GM19452 (cell line): Measurements from ENCODE around the gene OXTR.

Experiments
- ATAC-seq: cut with Tn5 transposase; IDR thresholded peaks from one replicate; pipeline ENCODE4 v1.9.1; 2021; ENCODE audit not compliant: unreplicated experiment

Gene OXTR

GRCh38 chr3:8769088-8769822 is at the start of gene OXTR:
TSS of gene OXTR (minus strand) at chr3:8769613. CDS start at chr3:8768187, 1,426 bp downstream.
- ATAC-seq = peak; percentile 72

GRCh38 chr3:8817486-8817885 is 48.1 kb upstream of the OXTR start:
- ATAC-seq = no peak

GRCh38 chr3:8816106-8816505 is 46.7 kb upstream of the OXTR start:
- ATAC-seq = no peak

- no peak for ATAC-seq
Observed at GRCh38 chr3:8813411-8813810, 44.0 kb upstream of the OXTR start.

GRCh38 chr3:8810561-8810960 is 41.1 kb upstream of the OXTR start:
- ATAC-seq = no peak

- no peak for ATAC-seq
Observed at GRCh38 chr3:8805774-8806173, 36.4 kb upstream of the OXTR start.

- no peak for ATAC-seq
Observed at GRCh38 chr3:8802256-8802655, 32.8 kb upstream of the OXTR start.

- no peak for ATAC-seq
Observed at GRCh38 chr3:8800016-8800415, 30.6 kb upstream of the OXTR start.

GRCh38 chr3:8794247-8794646 is 24.8 kb upstream of the OXTR start:
- no peak for ATAC-seq

GRCh38 chr3:8793242-8793641 is 23.8 kb upstream of the OXTR start:
- ATAC-seq = no peak

- no peak for ATAC-seq
Observed at GRCh38 chr3:8790529-8790928, 21.1 kb upstream of the OXTR start.

- ATAC-seq = no peak
Observed at GRCh38 chr3:8784676-8785435, 15.4 kb upstream of the OXTR start.

GRCh38 chr3:8780279-8780678 is 10.9 kb upstream of the OXTR start:
- no peak for ATAC-seq

- ATAC-seq = no peak
Observed at GRCh38 chr3:8778475-8778874, 9.1 kb upstream of the OXTR start.

- ATAC-seq = no peak
Observed at GRCh38 chr3:8777978-8778267, 8.5 kb upstream of the OXTR start.

- ATAC-seq = no peak
Observed at GRCh38 chr3:8777201-8777977, 8.0 kb upstream of the OXTR start.

GRCh38 chr3:8776406-8776805 is 7.0 kb upstream of the OXTR start:
- no peak for ATAC-seq

- ATAC-seq = no peak
Observed at GRCh38 chr3:8775602-8776001, 6.2 kb upstream of the OXTR start.

GRCh38 chr3:8775181-8775580 is 5.8 kb upstream of the OXTR start:
- ATAC-seq = no peak

- ATAC-seq = no peak
Observed at GRCh38 chr3:8773941-8774542, 4.6 kb upstream of the OXTR start.

GRCh38 chr3:8768364-8769087 is 887 bp downstream of the OXTR start:
- peak; percentile 22 for ATAC-seq
